Uterus (tissue), 2 donors: ENCODE measurements around the gene MLH1.

Source experiments
- POLR2A ChIP-seq, 2 donors: fragments of 450-650 bp; IDR thresholded peaks; one replicate each; pipeline ENCODE4 v1.6.1; 2016; ENCODE audit warnings: antibody characterized with exemption in 2 of 2, mild to moderate bottlenecking in 1 of 2, moderate library complexity in 1 of 2
- TF ChIP-seq, protein P1 (sequence below), 4 experiments: fragments of 200-600 bp in 2 of 4; fragments of 450-650 bp in 2 of 4; sonication (generic) in 2 of 4; IDR thresholded peaks; one replicate each; pipeline ENCODE4 v1.5.1; 2016 to 2019; ENCODE audit warnings: antibody characterized with exemption in 4 of 4, mild to moderate bottlenecking in 2 of 4, moderate library complexity in 1 of 4

DNA sequence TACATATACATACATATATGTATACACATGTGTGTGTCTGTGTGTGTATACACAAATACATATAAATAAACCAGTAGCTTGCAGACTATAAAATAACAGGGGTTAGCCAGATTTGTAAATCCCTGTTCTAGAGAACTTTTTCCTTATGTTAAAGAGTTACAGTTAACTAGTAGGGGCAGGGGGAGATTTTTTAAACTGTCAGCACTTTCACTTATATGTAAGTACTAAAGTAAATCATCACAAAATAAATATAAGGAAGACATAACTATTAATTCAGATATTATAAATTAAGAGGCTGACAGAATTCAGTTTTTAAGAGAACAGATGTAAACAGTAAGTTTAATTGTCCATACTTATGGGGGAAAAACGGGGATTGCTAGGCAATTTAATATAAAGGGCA lies 107.1 kb downstream of the MLH1 start:
- TF ChIP-seq, protein P1, sequence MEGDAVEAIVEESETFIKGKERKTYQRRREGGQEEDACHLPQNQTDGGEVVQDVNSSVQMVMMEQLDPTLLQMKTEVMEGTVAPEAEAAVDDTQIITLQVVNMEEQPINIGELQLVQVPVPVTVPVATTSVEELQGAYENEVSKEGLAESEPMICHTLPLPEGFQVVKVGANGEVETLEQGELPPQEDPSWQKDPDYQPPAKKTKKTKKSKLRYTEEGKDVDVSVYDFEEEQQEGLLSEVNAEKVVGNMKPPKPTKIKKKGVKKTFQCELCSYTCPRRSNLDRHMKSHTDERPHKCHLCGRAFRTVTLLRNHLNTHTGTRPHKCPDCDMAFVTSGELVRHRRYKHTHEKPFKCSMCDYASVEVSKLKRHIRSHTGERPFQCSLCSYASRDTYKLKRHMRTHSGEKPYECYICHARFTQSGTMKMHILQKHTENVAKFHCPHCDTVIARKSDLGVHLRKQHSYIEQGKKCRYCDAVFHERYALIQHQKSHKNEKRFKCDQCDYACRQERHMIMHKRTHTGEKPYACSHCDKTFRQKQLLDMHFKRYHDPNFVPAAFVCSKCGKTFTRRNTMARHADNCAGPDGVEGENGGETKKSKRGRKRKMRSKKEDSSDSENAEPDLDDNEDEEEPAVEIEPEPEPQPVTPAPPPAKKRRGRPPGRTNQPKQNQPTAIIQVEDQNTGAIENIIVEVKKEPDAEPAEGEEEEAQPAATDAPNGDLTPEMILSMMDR (IDR thresholded peaks at IDR 0.05): no peak
- no peak for TF ChIP-seq POLR2A (IDR thresholded peaks at IDR 0.05)
